DOHH2 (cell line): ENCODE data around the gene LLGL1.

Source experiments
- H3F3A ChIP-seq: fragments of 200-600 bp; sonication (generic), shearing (Covaris generic); 2 replicates; pipeline ENCODE4 v1.6.0; 2016; ENCODE audit warnings: antibody characterized with exemption, mild to moderate bottlenecking; ENCODE audit not compliant: control insufficient read depth, insufficient read depth
- H3K27ac ChIP-seq: fragments of 200-600 bp; sonication (generic); 2 replicates; pipeline ENCODE4 v1.5.1; 2014; ENCODE audit warnings: low read depth, mild to moderate bottlenecking, low read length, moderate library complexity
- H3K27me3 ChIP-seq: fragments of 200-600 bp; sonication (generic); 2 replicates; pipeline ENCODE4 v1.6.1; 2014; ENCODE audit warnings: mild to moderate bottlenecking, low read length, mixed read lengths; ENCODE audit not compliant: control insufficient read depth
- H3K36me3 ChIP-seq: fragments of 200-600 bp; sonication (generic); 2 replicates; pipeline ENCODE4 v1.6.1; 2014; ENCODE audit warnings: mild to moderate bottlenecking, low read length, moderate library complexity, mixed read lengths; ENCODE audit not compliant: control insufficient read depth
- H3K4me1 ChIP-seq: fragments of 200-600 bp; sonication (generic); 2 replicates; pipeline ENCODE4 v1.6.1; 2014; ENCODE audit warnings: mild to moderate bottlenecking, low read length, mixed read lengths; ENCODE audit not compliant: control insufficient read depth
- H3K4me2 ChIP-seq: fragments of 200-600 bp; sonication (generic); 2 replicates; pipeline ENCODE4 v1.6.0; 2014; ENCODE audit warnings: mild to moderate bottlenecking, low read length, moderate library complexity
- H3K4me3 ChIP-seq: fragments of 200-600 bp; sonication (generic); 2 replicates; pipeline ENCODE4 v1.5.1; 2014; ENCODE audit warnings: mild to moderate bottlenecking, low read length, mixed read lengths
- H3K79me2 ChIP-seq: fragments of 200-600 bp; sonication (generic); 2 replicates; pipeline ENCODE4 v1.6.1; 2014; ENCODE audit warnings: mild to moderate bottlenecking, low read length, mixed read lengths; ENCODE audit not compliant: control insufficient read depth
- H3K9me2 ChIP-seq: fragments of 200-600 bp; sonication (generic); replicated peaks from 2 replicates; pipeline ENCODE4 v1.6.1; 2014; ENCODE audit warnings: mild to moderate bottlenecking, low read length, mixed read lengths; ENCODE audit not compliant: control insufficient read depth
- H3K9me3 ChIP-seq: fragments of 200-600 bp; sonication (generic); 2 replicates; pipeline ENCODE4 v1.6.1; 2014; ENCODE audit warnings: antibody characterized with exemption, low read length, mixed read lengths; ENCODE audit not compliant: control insufficient read depth, insufficient read depth
- H4K20me1 ChIP-seq: fragments of 200-600 bp; sonication (generic); 2 replicates; pipeline ENCODE4 v1.6.0; 2014; ENCODE audit warnings: low read depth, mild to moderate bottlenecking, antibody characterized with exemption, low read length, moderate library complexity; ENCODE audit not compliant: control insufficient read depth, insufficient read depth
- EZH2phosphoT487 ChIP-seq: fragments of 200-600 bp; sonication (generic); IDR thresholded peaks from 2 replicates; pipeline ENCODE4 v1.6.1; 2017; ENCODE audit warnings: borderline replicate concordance, mild to moderate bottlenecking, antibody characterized with exemption, low read length, moderate library complexity, mixed read lengths
- TF ChIP-seq, protein P1 (sequence below): fragments of 200-600 bp; sonication (generic); IDR thresholded peaks from one replicate; pipeline ENCODE4 v1.5.1; 2014; ENCODE audit warnings: antibody characterized with exemption, mild to moderate bottlenecking, low read depth, low read length; ENCODE audit not compliant: poor library complexity, severe bottlenecking

Gene LLGL1

DNA sequence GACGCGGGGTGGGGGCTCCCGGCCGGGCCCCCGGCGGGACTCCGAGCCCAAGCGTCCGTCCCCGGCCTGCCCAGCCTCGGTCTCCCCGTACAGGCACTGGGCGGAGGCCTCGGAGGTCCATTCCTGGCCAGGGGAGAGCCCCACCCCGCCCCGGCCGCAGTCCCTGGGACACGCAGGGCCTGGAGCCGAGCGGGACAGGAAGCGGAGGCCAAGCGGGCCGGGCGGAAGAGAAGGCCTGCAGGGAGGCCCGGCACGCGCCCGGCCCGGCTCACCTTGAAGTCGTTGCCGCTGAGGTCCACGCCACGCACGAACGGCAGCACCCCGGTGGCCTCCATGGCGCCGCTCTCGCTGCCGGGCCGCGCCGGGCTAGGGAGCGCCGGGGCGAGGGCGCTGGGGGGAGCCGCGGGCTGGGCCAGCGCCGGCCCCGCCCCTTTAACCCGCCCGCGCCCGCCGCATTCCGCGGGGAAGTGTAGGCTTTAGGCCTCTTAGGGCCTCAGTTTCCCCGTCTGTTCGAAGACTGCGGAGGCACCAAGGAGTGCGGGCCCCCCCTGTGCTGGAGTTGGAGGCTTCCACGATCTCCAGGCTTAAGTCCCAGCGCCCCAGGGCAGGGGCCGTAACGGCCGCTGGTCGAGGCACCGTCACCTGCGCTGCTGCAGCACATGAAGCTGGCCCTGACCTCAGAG lies 33.1 kb downstream of the LLGL1 start, which contains the start of gene FLII:
Gene FLII (minus strand): TSS at position 383 of the 683 bp plus-strand sequence. CDS start 48 bp downstream, at position 335.
- Histone ChIP-seq H3K9me3 (no peaks in the 10 kb centered on the region), H3K27ac (peak within 1 kb of the TSS; percentile 31), H3K4me2 (peak within 1 kb of the TSS; percentile 87), H3K36me3 (peaks cover 34% of the 10 kb centered on the region), H3K4me3 (peak within 1 kb of the TSS; percentile 92), H4K20me1 (0 out of 2 replicates have a peak, but pooled peaks cover 7% of the 10 kb centered on the region), H3F3A (no peaks in the 10 kb centered on the region), H3K4me1 (peaks cover 34% of the 10 kb centered on the region), H3K9me2 (no peaks in the 10 kb centered on the region), H3K27me3 (no peaks in the 10 kb centered on the region), H3K79me2 (peaks cover 24% of the 10 kb centered on the region)
- TF ChIP-seq, protein P1, sequence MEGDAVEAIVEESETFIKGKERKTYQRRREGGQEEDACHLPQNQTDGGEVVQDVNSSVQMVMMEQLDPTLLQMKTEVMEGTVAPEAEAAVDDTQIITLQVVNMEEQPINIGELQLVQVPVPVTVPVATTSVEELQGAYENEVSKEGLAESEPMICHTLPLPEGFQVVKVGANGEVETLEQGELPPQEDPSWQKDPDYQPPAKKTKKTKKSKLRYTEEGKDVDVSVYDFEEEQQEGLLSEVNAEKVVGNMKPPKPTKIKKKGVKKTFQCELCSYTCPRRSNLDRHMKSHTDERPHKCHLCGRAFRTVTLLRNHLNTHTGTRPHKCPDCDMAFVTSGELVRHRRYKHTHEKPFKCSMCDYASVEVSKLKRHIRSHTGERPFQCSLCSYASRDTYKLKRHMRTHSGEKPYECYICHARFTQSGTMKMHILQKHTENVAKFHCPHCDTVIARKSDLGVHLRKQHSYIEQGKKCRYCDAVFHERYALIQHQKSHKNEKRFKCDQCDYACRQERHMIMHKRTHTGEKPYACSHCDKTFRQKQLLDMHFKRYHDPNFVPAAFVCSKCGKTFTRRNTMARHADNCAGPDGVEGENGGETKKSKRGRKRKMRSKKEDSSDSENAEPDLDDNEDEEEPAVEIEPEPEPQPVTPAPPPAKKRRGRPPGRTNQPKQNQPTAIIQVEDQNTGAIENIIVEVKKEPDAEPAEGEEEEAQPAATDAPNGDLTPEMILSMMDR = no peak
- TF ChIP-seq EZH2phosphoT487 = no peak

DNA sequence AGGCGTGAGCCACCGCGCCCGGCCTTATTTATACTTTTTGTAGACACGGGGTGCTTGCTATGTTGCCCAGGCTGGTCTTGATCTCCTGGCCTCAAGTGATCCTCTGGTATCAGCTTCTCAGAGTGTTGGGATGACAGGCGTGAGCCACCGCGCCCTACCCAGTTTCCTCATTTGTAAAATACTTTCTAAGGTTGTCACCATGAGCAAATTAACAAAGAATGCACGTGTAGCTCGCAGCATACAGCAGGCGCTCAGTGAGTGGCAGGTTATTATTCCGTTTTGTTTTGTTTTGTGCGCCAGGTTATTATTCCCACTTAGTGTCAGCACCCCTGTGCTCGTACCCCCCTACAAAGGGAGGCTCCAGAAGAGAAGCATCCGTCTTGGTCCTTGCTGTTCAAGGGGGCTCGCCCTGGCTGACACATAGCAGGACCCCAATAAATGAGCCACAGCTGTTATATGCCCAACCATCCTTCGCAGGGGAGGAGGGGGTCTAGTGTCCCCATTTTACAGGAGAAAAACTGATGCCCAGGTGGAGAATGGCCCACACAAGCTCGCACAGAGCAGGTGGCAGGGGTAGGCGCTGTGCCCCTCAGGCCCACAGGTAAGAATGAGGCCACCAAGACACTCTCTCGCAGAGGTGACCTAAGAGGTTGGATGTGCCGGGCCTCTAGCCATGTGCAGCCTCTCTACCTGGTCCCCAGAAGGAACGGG lies 34.3 kb downstream of the LLGL1 start:
- Histone ChIP-seq H3K9me3 (no peaks in the 10 kb centered on the region), H3K27me3 (no peaks in the 10 kb centered on the region), H3K79me2 (peaks cover 24% of the 10 kb centered on the region), H3K27ac (peak overlapping the region; percentile 58; the same call in 1 of the 2 replicates), H3K4me2 (peak overlapping the region; percentile 87), H4K20me1 (0 out of 2 replicates have a peak, but pooled peaks cover 7% of the 10 kb centered on the region), H3K4me1 (peaks cover 34% of the 10 kb centered on the region), H3K9me2 (no peaks in the 10 kb centered on the region), H3F3A (no peaks in the 10 kb centered on the region), H3K4me3 (peak overlapping the region; percentile 82), H3K36me3 (peaks cover 22% of the 10 kb centered on the region)
- TF ChIP-seq EZH2phosphoT487 = no peak
- TF ChIP-seq, protein P1 = no peak

DNA sequence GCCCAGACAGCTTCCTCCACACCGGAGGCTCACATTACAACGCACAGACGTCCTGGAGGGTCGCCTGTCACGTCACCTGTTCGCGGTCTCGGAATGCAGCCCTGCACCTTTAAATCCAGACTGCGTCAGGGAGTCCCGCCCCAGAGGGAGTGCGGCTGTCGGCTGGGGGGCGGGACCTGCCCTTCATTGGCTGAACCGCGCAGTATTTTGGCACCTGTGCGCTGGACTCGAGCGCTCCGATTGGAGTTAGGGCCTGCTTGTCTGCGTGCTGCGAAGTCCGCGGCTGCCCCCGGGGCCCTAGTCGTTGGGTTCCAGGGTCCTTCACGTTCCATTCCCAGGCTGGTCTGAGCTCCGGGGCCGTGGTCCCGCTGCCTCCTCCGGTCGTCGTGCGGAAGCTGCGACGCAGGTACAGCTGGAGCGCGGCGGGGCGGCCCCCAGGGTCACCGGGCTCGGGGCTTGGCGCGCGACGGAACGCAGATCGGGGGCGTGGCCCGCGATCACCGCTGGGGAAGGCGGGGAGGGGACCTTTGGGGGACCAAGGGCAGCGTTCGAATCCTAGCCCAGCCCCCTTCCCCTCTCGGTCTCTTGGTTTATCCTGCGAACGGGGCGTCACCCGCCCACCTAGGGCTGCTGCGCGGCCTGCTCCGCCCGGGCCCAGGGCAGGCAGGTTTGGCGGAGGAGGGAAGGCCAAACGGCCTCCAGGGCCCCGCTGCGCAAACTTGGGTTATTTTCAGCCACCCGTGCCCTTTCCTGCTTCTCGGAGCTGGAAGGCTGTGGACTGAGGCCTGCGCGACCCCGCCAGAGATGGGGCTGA lies 35.1 kb downstream of the LLGL1 start, which contains the start of gene MIEF2:
Gene MIEF2 (plus strand): TSS at position 331 of the 814 bp plus-strand sequence. CDS start 2,059 bp downstream, outside the sequence.
- H3F3A ChIP-seq = no peaks in the 10 kb centered on the region
- H3K36me3 ChIP-seq = peaks cover 16% of the 10 kb centered on the region

More for the DNA sequence above, 35.1 kb downstream of the LLGL1 start, which contains the start of gene MIEF2:
- Histone ChIP-seq H3K27ac (peak within 1 kb of the TSS; percentile 58), H3K79me2 (peaks cover 24% of the 10 kb centered on the region), H3K9me2 (no peaks in the 10 kb centered on the region), H4K20me1 (0 out of 2 replicates have a peak, but pooled peaks cover 7% of the 10 kb centered on the region), H3K4me2 (peak within 1 kb of the TSS; percentile 87), H3K4me1 (peaks cover 34% of the 10 kb centered on the region), H3K4me3 (peak within 1 kb of the TSS; percentile 82), H3K27me3 (no peaks in the 10 kb centered on the region), H3K9me3 (no peaks in the 10 kb centered on the region)
- TF ChIP-seq, protein P1 = no peak
- no peak for TF ChIP-seq EZH2phosphoT487
